ENCODE results near the gene CLDN4. TPM values are rescaled to one million over a fixed set of nuclear protein-coding genes. Genes with fewer than 3 reads are reported as not detected.

The CLDN4 gene
- total RNA-seq, 1 experiment from 2014 or later = 234 TPM

DNA sequence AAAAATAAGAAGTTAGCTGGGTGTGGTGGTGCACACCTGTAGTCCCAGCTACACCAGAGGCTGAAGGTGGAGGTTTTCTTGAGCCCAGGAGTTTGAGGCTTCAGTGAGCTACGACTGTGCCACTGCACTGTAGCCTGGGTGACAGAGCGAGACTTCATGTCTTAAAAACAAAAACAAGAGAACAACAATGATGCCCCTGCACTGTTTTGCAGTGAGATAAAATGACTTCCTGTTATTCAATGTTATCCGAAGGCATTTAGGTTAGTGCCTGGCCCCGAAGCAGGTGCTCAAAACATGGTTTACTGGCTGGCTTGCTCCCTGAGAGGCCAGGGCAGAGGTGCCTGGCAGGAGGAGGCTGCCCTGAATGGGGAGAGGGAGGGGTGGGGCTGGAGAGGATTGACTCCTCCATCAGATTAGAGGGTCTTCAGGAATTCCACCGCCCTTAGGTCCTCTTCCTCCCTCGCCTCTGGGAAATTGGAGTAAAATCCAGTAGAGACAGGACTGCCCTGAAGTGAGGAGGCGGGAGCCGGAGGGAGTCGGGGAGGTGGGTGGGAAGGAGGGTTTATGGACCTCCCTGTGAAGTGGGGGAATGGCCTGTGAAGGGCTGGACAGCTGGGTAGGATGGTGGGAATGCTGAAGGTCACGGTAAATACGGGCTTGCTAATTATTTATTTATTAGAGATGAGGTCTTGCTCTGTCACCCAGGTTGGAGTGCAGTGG is 6.8 kb upstream of the CLDN4 start:
- Histone ChIP-seq H3K4me1 (ENCODE audit: control insufficient read depth in 1 of 2, insufficient read depth in 2 of 2, low read length in 2 of 2) (peaks cover 71 to 85% of the 10 kb centered on the region in 2 experiments), H3K79me2 (ENCODE audit: insufficient read depth, low read length) (no peaks in the 10 kb centered on the region; the same call in 1 of the 2 replicates), H3K4me3 (replicated peaks in 1 of 2; ENCODE audit: low read depth in 1 of 2, low read length in 2 of 2) (no peak overlapping the region), H3K36me3 (ENCODE audit: control insufficient read depth in 1 of 2, insufficient read depth in 2 of 2, low read length in 2 of 2) (no peaks in the 10 kb centered on the region), H3K27me3 (ENCODE audit: insufficient read depth, low read length) (no peaks in the 10 kb centered on the region), H4K20me1 (ENCODE audit: insufficient read depth) (no peaks in the 10 kb centered on the region), H3K4me2 (ENCODE audit: low read length) (peak overlapping the region; percentile 94), H3K27ac (ENCODE audit: low read depth, low read length) (peak overlapping the region; percentile 82), H3K9me3 (ENCODE audit: control insufficient read depth in 1 of 2, insufficient read depth in 1 of 2, low read depth in 1 of 2, low read length in 2 of 2) (no peaks in the 10 kb centered on the region), H3K9ac (ENCODE audit: low read length) (peak overlapping the region; percentile 61), H2AFZ (ENCODE audit: low read depth, low read length, poor library complexity, severe bottlenecking) (no peak overlapping the region), H3K9me2 (ENCODE audit: insufficient read depth) (no peaks in the 10 kb centered on the region)
- no peak for ATAC-seq
- ChIA-PET RAD21 (ENCODE audit: low non-redundant PET in 1 of 2, low total read pairs in 2 of 2, uncharacterized antibody in 2 of 2, unreplicated experiment in 2 of 2) (no interaction called here), CTCF (no interaction called here), POLR2A (interaction anchor here (1.6 to 3.5 kb wide), 3 partner anchors 9 to 26 kb away, joined by 4 to 30 read pairs (median 8); no protein-coding TSS in a partner anchor)
- no peak for DNase-seq (ENCODE audit: low read depth, low spot score)
- BruUV-seq (replicated peaks) = no TSS peak
- intact Hi-C loops (cut with micrococcal nuclease) = loop anchor here (2.0 kb wide), 1 partner anchor 15 kb away; no protein-coding TSS in a partner anchor
- TF ChIP-seq POLR2AphosphoS5 (IDR thresholded peaks at IDR 0.05; ENCODE audit: low read depth, low read length) = no peak
- TF ChIP-seq EGR1 (IDR thresholded peaks at IDR 0.05; ENCODE audit: low read depth) = no peak
- TF ChIP-seq, protein P1, sequence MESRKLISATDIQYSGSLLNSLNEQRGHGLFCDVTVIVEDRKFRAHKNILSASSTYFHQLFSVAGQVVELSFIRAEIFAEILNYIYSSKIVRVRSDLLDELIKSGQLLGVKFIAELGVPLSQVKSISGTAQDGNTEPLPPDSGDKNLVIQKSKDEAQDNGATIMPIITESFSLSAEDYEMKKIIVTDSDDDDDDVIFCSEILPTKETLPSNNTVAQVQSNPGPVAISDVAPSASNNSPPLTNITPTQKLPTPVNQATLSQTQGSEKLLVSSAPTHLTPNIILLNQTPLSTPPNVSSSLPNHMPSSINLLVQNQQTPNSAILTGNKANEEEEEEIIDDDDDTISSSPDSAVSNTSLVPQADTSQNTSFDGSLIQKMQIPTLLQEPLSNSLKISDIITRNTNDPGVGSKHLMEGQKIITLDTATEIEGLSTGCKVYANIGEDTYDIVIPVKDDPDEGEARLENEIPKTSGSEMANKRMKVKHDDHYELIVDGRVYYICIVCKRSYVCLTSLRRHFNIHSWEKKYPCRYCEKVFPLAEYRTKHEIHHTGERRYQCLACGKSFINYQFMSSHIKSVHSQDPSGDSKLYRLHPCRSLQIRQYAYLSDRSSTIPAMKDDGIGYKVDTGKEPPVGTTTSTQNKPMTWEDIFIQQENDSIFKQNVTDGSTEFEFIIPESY (IDR thresholded peaks at IDR 0.05; ENCODE audit: extremely low read depth, insufficient replicate concordance, low read length) = no peak
- TF ChIP-seq, protein P2, sequence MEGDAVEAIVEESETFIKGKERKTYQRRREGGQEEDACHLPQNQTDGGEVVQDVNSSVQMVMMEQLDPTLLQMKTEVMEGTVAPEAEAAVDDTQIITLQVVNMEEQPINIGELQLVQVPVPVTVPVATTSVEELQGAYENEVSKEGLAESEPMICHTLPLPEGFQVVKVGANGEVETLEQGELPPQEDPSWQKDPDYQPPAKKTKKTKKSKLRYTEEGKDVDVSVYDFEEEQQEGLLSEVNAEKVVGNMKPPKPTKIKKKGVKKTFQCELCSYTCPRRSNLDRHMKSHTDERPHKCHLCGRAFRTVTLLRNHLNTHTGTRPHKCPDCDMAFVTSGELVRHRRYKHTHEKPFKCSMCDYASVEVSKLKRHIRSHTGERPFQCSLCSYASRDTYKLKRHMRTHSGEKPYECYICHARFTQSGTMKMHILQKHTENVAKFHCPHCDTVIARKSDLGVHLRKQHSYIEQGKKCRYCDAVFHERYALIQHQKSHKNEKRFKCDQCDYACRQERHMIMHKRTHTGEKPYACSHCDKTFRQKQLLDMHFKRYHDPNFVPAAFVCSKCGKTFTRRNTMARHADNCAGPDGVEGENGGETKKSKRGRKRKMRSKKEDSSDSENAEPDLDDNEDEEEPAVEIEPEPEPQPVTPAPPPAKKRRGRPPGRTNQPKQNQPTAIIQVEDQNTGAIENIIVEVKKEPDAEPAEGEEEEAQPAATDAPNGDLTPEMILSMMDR (IDR thresholded peaks at IDR 0.05 in 2 of 3, conservative IDR thresholded peaks at IDR 0.05 in 1 of 3; ENCODE audit: borderline replicate concordance in 1 of 3, insufficient read depth in 1 of 3, low read depth in 2 of 3, low read length in 2 of 3) = no peak
- TF ChIP-seq, protein P3, sequence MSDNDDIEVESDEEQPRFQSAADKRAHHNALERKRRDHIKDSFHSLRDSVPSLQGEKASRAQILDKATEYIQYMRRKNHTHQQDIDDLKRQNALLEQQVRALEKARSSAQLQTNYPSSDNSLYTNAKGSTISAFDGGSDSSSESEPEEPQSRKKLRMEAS (IDR thresholded peaks at IDR 0.05) = no peak
- TF ChIP-seq ZNF274 (IDR thresholded peaks at IDR 0.05; ENCODE audit: low read depth, low read length) = no peak
- TF ChIP-seq JUND (IDR thresholded peaks at IDR 0.05) = no peak
- no peak for TF ChIP-seq CEBPB (IDR thresholded peaks at IDR 0.05; ENCODE audit: low read depth)
- no peak for TF ChIP-seq TCF7L2 (IDR thresholded peaks at IDR 0.05; ENCODE audit: borderline replicate concordance, extremely low read depth, insufficient read depth, insufficient read length)
- no peak for TF ChIP-seq POLR2A (IDR thresholded peaks at IDR 0.05; ENCODE audit: borderline replicate concordance, extremely low read depth, insufficient read depth, insufficient read length)
- no peak for TF ChIP-seq ZFX (IDR thresholded peaks at IDR 0.05)
- no peak for TF ChIP-seq RAD21 (IDR thresholded peaks at IDR 0.05; ENCODE audit: low read depth)
- no peak for TF ChIP-seq ELF1 (IDR thresholded peaks at IDR 0.05; ENCODE audit: borderline replicate concordance, low read depth)
- TF ChIP-seq CBX3 (IDR thresholded peaks at IDR 0.05; ENCODE audit: low read depth) = no peak
- TF ChIP-seq SRF (IDR thresholded peaks at IDR 0.05; ENCODE audit: low read depth) = no peak
- TF ChIP-seq, protein P4, sequence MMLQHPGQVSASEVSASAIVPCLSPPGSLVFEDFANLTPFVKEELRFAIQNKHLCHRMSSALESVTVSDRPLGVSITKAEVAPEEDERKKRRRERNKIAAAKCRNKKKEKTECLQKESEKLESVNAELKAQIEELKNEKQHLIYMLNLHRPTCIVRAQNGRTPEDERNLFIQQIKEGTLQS (IDR thresholded peaks at IDR 0.05) = no peak

Measured in HCT116 (cell line).